Germinal center (tissue), 1 donor: Measurements from ENCODE around the gene PEX14.
"Not testable (repeated sequence)": the region's sequence is repeated elsewhere in the genome, so short reads cannot be mapped to it uniquely, and the experiment has no call there.

ENCODE experiments used
- DNase-seq: peaks from one replicate; pipeline ENCODE4 v3.0.0; 2012; ENCODE audit warnings: mixed read lengths, low spot score

The PEX14 gene

DNA sequence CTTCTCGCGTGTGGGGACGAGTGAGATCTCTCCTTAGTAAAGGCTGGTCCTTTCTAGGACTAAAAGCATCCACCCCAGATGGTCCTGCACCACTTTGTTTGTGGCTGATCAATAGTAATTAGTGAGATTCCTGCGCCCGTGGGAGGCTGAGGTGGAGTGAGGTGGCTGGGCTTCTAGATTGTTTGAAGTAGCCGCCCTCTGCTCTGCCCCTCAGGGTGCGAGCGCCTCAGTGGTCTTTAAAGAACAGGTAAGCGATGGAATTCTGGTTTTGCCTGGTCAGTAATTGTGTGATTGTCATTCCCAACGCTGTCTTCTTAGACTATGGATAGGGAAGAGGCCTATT is 20.7 kb downstream of the PEX14 start:
- DNase-seq = no peak

DNA sequence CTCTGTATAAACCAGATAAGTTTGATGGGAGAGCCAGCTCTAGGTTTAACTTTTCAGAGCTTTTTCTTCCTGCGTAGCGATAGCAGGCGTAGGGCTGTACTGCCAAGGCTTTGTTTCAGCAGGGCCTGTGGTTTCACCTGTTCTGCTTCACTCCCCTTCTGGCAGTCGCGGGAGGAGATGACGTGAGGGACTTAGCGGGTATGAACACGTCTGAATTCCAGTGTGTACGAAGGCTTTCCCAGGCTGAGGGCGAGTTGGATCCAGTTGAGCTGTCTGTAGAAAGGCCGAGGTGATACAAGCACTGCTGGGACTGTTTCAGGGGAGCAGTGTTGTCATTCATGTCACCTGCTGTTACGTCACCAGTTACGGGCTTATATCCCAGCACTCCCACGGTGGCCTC is 21.2 kb downstream of the PEX14 start:
- no peak for DNase-seq

DNA sequence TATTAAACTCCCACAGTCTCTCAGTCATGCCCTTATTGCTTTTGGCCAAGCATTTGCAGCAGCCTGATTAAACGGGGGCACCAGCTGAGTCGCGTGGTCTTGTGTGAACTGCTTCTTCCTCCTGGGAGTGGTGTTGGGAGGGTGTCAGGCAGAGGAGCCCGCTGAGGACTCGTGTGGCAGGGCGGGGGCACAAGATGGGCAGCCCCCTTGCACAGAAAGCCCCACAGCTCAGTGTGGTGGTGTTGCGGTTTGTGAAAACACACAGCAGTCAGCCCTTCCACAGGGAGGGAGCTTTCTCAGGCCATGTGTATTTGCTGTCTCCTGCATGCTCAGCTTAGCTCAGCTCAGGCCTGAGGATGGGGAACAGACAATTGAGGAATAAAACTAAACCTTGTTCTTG is 22.4 kb downstream of the PEX14 start:
- DNase-seq = no peak

DNA sequence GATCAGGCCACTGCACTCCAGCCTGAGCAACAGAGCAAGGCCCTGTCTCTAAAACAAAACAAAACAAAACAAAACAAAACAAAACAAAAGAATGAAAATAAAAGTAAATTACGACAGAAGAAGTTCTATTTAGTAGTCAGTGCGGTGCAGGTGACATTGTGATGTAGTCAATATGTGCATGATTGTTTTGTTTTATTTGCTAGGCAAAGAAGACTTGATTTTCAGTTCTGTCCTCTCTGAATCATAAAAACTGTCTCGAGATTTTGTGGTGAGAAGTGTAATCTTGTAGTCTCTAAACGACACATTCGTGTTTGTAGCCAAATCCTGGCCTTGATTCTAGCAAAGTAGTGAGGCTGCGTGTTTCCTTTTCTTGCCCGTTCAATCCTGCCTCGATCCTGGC is 23.5 kb downstream of the PEX14 start:
- DNase-seq = no peak

DNA sequence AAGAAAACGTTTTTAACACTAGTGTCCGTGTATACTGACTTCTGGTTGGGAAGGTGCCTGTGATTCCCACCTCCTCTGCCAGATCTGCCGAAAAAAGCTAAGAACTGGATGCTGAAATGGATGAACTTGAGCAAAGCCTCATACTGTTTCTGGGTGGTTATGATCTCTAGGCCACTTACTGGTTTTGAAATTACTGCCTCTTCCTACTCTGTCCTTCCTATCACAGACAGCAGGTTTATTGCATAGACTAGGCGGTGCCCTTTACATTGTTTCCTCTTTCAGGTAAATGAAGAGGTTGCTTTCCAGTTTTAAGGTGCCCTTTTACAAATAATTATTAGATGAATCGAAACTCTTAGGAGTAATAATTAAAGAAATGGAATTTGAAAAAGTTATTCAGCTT is 27.5 kb downstream of the PEX14 start:
- DNase-seq = no peak

DNA sequence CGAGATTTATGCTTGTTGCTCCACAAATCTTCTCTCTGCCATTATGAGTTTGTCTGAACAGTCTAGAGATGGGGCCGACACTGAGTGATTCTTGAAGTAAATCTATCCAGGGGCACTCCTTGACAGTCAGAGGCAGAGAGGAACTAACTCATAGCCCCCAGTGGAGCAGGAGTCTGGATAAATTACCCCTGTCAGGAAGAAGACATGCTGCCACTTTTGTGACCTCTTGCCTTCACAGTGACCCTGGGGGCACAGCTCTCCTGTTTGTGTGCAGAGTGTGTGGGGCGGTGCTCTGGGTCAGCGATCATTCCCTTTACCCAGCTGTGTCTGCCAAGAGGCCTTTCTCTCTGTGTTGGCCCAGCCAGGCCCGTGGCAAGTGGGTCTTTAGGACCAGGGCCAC is 29.5 kb downstream of the PEX14 start:
- DNase-seq = no peak

DNA sequence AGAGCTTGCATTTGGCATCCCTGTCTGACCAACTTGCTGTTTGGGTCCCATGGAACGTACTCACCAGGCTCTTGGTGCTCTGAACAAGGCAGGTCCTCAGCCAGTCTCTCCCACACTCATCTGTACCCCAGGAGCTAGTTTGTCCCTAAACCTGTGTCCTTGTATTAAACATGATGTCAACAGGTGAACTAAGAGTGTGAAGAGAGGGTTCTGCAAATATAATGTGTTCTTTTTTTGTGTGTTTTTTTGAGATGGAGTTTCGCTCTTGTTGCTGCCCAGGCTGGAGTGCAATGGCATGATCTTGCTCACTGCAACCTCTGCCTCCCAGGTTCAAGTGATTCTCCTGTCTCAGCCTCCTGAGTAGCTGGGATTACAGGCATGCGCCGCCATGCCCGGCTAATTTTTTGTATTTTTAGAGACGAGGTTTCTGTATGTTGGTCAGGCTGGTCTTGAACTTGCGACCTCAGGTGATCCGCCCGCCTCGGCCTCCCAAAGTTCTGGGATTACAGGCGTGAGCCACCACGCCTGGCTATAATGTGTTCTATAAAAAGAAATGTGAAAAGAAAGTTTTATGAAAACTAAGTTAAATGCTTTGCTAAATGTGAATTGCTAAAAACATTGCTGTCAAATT is 31.4 kb downstream of the PEX14 start:
- DNase-seq = not testable (repeated sequence)

DNA sequence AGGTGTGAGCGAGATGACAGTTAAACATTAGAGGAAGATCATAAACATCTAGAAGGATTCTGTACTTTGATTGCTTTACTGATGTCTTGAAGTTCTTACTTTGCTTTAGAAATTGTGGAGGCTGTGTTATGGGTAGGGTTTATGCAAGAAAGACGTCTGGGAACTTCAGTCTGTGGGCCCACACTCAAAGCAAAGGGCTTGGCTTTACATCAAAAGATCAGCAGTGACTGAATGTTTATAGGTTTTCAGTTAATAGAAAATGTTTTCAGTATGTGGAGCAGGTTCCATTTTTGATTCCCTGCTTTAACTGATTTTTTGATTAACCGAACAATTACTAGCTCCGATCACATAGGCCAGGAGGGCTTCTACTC is 31.9 kb downstream of the PEX14 start:
- DNase-seq = no peak

DNA sequence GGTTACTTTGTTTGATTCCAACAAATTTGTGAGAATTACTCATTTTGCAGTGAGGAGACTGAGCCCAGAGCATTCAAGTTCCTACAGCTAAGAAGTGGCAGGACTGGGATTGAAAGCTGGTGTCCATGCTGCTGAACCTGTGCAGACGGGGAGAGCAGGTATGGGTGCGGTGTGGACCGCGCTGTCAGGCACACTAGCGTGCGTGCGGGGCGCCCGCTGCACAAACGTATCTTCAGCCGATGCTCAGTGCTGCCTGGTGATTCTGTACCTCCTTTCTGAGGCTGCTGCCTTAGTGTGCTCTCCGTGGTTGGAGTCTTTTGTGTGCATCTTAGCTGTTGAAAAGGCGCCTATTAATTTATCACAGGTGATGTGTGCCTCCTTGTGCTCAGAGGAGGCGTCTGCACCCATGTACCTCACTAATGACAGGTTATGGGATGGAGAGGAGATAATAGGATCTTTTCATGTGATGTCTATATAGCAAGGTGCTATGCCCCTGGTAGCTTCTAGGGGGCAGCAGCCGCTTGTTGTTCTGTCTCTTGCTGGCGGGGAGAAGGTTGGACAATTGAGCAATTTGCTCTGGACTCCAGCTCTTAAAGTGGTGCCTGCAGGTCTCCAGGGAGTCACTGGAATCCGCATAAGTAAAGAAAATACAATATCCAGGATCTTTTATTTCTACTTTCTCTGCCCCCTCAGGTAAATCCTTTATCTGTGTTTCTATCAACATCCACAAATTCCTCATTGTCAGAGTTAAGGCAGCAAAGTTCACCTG is 32.5 kb downstream of the PEX14 start:
- peak; percentile 72 for DNase-seq

DNA sequence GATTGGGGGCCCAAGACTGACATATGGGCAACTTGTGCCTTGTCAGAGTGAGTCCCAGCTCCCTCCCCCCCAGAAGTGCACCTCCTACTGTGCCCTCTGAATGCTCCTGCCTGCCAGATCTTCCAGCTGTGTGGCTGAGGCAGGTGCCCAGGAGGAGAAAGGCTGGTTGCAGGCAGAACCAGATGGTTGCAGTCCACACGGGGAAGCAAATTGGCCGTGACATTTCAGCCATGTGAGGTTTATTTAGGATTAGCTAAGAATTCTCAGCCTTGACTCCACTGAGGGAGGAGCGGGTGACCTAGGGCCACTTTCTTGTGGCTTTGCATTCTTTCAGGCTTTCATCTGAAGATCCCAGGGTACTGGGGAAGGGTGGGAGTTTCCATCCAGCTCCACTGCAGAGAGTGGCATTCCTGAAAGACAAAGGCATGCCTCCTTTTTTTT is 33.8 kb downstream of the PEX14 start:
- DNase-seq = no peak

DNA sequence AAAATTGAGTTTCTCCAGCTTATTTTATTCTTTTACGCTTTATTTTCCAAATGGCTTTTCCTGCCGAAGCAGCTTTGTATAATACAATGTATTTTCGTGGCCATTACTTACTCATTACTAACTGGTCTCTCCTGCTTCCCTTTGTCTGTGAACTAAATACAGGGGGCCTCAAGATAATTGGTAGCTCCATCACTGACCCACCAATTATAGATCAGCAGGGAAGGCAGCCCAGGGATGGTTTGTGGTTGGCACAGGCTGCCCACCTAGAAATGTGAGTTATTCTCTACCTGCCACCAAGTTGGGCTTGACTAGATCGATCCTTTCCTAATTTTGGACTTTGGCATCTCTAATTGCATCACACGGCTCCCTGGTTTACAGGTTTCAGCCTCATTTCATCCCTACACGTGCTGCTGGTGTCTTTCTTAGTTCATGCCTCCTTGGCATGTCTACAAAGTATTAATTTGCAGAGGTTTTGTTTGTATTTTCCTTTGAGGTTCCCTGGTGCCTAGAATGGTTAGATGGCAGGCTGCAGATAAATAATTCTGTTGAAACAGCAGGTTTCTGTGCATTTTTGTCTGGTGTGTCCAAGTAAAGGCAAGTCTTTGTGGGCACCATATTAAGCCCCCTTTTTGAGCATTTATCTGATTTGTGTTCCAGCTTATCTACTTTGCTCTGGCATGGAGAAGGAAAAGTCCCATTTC is 35.2 kb downstream of the PEX14 start:
- no peak for DNase-seq

DNA sequence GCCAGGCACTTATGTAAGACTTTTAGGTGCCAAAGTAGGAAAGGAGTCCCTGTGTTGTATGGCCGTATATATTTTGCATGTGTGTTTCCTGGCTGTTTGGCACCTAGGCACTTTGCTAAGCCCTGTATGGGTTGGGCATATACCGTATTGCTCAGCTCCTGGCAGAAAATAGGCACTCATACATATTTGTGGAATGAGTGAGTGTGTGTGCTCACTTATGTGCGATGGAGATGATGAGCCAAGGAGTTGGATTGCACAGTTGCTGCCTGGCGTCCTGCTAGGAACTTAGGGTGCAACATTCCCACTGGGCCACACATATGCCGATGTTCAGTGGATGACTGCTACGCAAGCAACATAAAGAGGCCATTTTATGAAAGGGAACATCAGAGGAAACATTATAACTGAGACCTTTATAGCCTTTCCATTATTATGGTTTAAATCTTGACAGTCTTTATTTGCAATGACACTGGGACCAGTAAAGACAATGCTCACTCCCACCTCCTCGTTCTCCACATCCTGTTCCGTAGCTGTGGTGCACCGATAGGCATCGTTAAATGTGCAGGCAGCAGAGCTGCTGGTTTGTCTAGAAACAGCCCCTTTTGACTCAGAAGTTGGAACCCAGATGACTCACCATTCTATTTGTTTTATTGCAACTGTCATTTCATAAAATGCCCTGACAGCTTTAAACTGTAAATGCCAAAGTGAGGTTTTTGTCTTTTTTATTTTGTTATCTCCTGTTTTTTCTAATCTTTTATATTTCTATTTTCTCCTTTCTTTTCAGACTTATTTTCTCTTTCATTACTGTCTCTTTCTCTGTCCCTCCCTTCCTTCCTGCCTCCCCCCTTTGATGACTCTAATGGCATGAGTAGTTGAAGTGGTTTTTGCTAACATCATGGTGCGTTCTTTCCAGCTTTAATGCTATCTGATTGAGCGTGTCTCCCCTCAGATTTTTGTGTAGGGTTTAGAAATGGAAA is 36.1 kb downstream of the PEX14 start:
- DNase-seq = peak; percentile 24

DNA sequence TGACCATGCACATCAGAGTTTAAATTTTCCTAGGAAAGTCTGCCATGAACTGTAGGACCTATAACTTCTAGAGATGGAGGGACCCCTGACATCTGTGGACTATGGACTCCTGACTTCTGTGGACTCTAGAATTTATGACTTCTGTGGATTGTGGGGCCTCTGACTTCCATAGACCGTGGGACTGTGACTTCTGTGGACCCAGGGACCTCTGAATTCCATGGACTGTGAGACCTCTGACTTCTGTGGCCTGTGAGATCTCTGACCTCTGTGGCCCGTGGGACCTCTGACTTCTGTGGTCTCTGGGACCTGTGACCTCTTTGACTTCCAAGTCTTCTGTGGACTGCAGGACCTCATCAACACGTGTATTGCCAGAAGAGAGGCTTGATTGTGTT is 36.7 kb downstream of the PEX14 start:
- DNase-seq = no peak

DNA sequence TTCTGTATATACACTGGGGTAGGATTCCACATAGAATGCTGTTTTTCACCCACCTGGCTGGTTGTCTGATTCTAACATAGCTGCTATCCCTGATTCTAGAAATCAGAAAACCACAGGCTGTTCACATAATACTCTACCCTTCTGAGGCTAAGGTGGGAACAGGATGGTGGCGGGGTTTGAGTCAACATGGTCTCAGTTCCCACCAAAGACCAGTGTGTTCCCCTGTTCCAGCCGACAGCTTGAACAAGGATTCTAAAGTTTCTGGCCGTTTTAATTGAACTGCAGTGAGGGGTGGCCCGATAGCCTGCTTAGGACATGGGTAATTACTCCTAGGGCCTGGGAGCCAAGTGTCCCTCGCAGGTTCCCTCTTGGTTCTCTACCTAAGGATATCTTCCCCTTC is 38.4 kb downstream of the PEX14 start:
- DNase-seq = no peak

DNA sequence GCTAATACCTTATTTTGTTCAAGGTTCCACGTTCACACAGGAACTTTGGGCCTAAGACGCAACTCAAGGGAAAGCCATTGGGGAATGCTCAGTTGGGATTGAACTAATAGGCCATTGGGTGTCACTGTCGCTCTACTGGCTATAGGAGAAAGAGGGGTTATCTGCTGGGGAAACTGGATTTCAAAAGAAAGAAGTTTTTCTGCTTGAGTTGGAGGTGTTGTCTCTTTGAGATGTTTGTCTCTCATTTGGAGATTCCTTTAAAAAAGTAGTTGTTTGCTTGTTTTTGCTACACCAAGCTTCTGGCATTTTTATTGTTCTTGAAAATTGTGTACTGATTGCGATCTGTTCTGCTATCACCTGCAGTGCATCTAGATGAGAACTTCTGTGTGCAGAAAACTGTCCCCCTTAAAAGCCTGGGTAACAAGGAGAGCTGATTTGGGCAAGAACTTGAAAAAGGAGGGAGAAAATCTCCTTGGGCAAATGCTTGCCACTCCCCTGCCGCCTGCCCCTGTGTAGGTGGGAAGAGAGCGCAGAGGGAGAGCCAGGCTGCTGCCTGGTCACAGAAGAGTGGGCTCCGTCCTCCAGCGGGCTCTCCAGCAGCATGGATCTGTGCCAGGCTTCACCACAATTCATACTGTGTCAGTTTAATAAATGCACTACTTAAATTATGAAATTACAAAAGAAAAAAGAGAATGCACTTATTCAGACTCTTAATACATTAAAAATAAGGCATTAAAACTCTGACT is 39.9 kb downstream of the PEX14 start:
- no peak for DNase-seq

DNA sequence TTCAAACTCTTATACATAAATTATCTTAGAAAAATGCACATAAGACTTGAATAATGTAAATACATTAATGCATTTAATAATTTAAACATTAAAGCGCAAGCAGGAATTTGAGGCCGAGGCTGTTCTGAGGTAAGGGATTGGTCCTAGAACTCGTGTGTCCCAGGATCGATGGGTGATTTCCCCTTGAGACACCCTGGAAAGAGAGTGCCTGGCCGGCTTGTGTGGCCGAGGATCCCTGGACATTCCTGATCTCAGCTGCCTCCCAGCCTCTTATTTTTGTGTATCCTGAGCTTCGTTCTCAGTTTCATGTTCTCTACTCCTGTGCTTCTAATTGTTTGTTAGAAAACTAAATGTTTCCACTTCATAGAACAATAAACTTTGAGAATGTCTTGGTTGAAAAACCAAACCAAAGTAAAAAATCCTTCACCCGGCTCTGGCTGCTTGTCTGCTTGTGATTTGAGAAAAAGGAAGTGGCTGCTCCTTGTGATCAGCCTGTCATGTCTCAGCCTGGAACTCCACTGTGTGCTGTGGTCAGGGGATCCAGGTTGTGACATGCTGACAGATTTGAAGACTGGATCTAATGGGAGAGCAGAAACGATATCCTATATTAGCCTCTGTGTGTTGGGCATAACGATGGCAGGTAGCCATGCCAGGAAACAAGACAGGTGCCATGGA is 40.7 kb downstream of the PEX14 start:
- DNase-seq = no peak

DNA sequence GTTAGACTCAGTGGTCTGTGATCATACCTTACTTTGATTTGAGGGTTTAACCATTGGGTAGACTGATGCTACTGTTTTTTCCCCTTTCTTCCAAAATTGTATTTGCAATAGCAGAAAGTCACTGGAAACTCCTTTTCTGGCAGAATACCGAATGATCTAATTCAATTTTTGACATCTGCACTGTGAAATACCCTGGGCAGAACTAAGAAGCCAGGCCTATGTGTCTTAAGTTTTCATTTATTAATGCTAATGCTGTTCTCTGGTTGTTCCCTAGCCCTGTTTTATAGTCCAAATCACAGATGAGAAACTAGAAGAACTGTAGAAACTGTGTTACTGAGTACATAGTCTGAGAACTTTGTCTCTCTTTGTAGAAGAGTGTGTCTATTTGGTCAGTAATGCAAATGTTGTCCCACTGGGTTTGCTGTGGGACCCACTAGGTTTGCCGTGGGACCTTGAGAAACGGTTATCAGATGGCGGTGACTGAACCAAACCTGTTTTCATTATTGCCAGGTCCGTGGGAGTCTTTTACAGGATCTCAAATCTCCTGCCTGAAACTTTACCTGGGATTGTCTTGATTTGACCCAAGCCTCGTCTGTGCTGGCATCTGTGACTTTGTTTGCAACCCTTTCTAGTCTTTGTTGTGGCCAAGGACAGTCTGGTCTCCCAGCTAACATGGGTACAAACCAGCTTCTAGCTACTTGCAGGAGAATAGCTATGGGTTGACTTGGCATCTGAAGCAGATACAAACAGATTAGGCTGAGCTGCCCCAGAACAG is 41.4 kb downstream of the PEX14 start:
- DNase-seq = no peak

DNA sequence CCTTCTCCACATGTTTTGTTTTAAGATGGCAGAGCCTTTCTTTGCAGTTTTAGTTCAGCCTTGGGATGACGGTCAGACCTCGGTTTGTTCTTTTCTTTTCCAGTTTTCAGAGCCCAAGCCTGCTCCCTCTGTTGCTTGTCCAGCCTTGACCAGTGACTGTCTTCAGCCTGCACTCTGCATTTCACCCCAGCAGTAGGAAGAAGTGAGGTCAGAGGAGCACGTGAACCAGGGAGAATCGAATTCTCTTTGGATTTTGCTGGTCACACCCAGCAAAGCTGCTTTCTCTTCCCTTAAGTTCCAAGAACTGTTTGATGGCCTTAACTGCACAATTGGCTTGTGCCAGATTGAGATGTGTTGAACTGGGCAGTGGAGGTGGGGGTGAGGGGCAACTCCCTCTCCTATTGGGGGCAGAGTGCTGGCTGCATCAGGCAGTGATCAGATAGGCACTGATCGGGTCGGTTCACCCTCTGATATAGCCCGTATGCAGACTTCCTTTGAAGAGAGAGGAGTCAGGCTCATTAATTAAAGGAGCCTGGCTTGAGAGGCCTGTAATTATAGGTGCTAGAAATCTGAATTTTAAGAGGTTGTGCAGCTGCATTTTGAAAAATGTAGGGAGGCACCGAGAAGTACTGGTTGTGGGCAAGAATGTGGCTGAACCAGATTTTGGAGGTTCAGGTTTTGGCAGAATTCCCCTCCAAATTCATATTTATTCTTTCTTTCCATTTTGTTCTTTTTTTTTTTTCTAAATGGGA is 42.4 kb downstream of the PEX14 start:
- no peak for DNase-seq

DNA sequence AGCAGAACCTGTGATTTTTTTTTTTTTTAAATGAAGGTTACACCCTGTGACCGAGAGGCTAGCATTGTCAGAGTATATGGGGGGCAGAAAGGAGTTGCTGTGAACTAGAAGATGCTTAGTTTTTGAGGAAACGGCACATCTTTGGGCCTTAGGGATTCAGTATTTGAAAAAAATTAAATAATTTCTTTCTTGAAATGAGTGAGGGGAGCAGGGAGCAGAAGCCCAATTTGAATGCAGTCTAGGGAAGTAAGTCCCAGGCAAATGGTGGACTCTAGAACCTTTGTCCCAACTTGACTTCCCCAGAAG is 42.9 kb downstream of the PEX14 start:
- DNase-seq = no peak

DNA sequence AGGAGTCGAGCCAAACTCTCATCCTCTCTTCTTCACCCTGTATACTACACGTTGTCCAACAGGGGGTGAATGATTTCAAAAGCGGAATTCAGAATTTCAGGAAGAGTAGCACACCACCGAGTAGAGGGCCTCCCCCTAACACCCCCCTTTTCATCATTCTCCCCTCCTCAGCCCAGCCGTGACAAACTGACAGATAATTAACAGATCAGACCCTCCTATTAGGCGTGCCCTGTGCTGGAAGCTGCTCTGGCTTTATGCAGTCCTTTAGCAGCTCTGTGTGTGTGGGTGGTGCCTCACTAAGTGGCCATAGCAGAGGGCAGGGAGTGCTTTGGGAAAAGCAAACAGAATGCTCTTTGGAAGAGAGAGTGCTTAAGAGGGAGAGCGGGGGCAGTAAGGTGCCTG is 44.3 kb downstream of the PEX14 start:
- no peak for DNase-seq
